HG02571 (cell line): ENCODE data around the gene MED15.

Source experiments
- ATAC-seq: cut with Tn5 transposase; IDR thresholded peaks from one replicate; pipeline ENCODE4 v1.9.1; 2021; ENCODE audit warnings: mild to moderate bottlenecking, moderate library complexity; ENCODE audit not compliant: unreplicated experiment

The MED15 gene

GRCh38 chr22:20568502-20569058, 61.2 kb downstream of the MED15 start:
- no peak for ATAC-seq

- no peak for ATAC-seq
Observed at GRCh38 chr22:20569059-20570058, 61.9 kb downstream of the MED15 start.

- no peak for ATAC-seq
Observed at GRCh38 chr22:20571078-20571503, 63.7 kb downstream of the MED15 start.

- no peak for ATAC-seq
Observed at GRCh38 chr22:20571531-20572007, 64.2 kb downstream of the MED15 start.

- no peak for ATAC-seq
Observed at GRCh38 chr22:20572132-20572802, 64.9 kb downstream of the MED15 start.

- ATAC-seq, result no peak
Observed at GRCh38 chr22:20573176-20573832, 65.9 kb downstream of the MED15 start.

- no peak for ATAC-seq
Observed at GRCh38 chr22:20573833-20574615, 66.6 kb downstream of the MED15 start.

GRCh38 chr22:20574920-20575353, 67.5 kb downstream of the MED15 start:
- ATAC-seq, result no peak

- ATAC-seq, result no peak
Observed at GRCh38 chr22:20575724-20576444, 68.5 kb downstream of the MED15 start.

- ATAC-seq, result no peak
Observed at GRCh38 chr22:20576445-20576816, 69.0 kb downstream of the MED15 start.

- ATAC-seq, result no peak
Observed at GRCh38 chr22:20577045-20577444, 69.6 kb downstream of the MED15 start.

- no peak for ATAC-seq
Observed at GRCh38 chr22:20577549-20577975, 70.2 kb downstream of the MED15 start.

- ATAC-seq, result no peak
Observed at GRCh38 chr22:20578192-20578591, 70.8 kb downstream of the MED15 start.

GRCh38 chr22:20578707-20579106, 71.3 kb downstream of the MED15 start:
- ATAC-seq, result no peak

GRCh38 chr22:20579273-20580120, 72.1 kb downstream of the MED15 start:
- no peak for ATAC-seq

GRCh38 chr22:20580179-20580578, 72.8 kb downstream of the MED15 start:
- ATAC-seq, result no peak

- ATAC-seq, result no peak
Observed at GRCh38 chr22:20580611-20581502, 73.4 kb downstream of the MED15 start.
